HUES48 (cell line): ENCODE results near the gene DPH2.

Experiments used
- H3K27ac ChIP-seq: one replicate; pipeline ENCODE4 v1.7.0; 2013; ENCODE audit warnings: low read depth, low read length, inconsistent platforms
- H3K27me3 ChIP-seq: 2 replicates; pipeline ENCODE4 v1.6.1; 2013; ENCODE audit warnings: mild to moderate bottlenecking, low read length; ENCODE audit not compliant: control insufficient read depth, insufficient read depth
- H3K36me3 ChIP-seq: 2 replicates; pipeline ENCODE4 v1.6.1; 2013; ENCODE audit warnings: low read length; ENCODE audit not compliant: control insufficient read depth, insufficient read depth
- H3K4me1 ChIP-seq: 2 replicates; pipeline ENCODE4 v1.6.1; 2013; ENCODE audit warnings: mild to moderate bottlenecking, low read length; ENCODE audit not compliant: control insufficient read depth, insufficient read depth
- H3K4me3 ChIP-seq: 2 replicates; pipeline ENCODE4 v1.5.1; 2013; ENCODE audit warnings: mild to moderate bottlenecking, low read depth, low read length
- H3K9ac ChIP-seq: 2 replicates; pipeline ENCODE4 v1.6.1; 2013; ENCODE audit warnings: mild to moderate bottlenecking, low read depth, low read length, moderate library complexity
- H3K9me3 ChIP-seq: 2 replicates; pipeline ENCODE4 v1.6.1; 2013; ENCODE audit warnings: low read length; ENCODE audit not compliant: control insufficient read depth, insufficient read depth

DPH2 gene, protein sequence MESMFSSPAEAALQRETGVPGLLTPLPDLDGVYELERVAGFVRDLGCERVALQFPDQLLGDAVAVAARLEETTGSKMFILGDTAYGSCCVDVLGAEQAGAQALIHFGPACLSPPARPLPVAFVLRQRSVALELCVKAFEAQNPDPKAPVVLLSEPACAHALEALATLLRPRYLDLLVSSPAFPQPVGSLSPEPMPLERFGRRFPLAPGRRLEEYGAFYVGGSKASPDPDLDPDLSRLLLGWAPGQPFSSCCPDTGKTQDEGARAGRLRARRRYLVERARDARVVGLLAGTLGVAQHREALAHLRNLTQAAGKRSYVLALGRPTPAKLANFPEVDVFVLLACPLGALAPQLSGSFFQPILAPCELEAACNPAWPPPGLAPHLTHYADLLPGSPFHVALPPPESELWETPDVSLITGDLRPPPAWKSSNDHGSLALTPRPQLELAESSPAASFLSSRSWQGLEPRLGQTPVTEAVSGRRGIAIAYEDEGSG

GRCh38 chr1:43969746-43970466, at the start of gene DPH2:
Gene DPH2, plus strand, starts transcription at chr1:43970010. Its CDS starts 166 bp downstream, at chr1:43970176.
- peak within 1 kb of the TSS; percentile 49; the same call in 1 of the 2 replicates for H3K9ac ChIP-seq
- peak within 1 kb of the TSS; percentile 11 for H3K27ac ChIP-seq
- peaks cover 6% of the 10 kb centered on the region for H3K4me1 ChIP-seq
- H3K4me3 ChIP-seq, result peak within 1 kb of the TSS; percentile 85
- peaks cover 27% of the 10 kb centered on the region for H3K36me3 ChIP-seq
- H3K9me3 ChIP-seq, result no peaks in the 10 kb centered on the region
- no peaks in the 10 kb centered on the region for H3K27me3 ChIP-seq

DNA sequence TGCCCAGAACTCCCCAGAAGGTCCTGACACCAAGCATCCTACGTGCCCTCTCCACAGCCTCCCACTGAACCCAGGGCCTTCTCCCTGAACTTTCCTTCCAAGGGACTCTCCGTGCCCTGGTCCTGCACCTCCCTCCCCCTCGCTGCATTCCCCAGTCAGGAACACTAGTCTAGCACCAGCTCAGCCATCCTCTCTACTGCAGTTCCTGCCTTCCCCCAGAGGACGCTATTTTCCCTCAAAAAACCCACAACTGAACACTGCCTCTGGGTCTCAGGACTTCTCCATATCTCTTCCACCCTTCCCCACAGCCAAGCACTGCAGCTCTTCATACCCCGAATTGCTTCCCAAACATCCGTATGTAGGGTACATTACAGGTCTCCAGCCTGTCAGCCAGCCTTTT, 48.8 kb upstream of the DPH2 start:
- H3K27ac ChIP-seq, result no peak overlapping the region
- no peaks in the 10 kb centered on the region for H3K27me3 ChIP-seq
- H3K4me1 ChIP-seq, result no peaks in the 10 kb centered on the region

DNA sequence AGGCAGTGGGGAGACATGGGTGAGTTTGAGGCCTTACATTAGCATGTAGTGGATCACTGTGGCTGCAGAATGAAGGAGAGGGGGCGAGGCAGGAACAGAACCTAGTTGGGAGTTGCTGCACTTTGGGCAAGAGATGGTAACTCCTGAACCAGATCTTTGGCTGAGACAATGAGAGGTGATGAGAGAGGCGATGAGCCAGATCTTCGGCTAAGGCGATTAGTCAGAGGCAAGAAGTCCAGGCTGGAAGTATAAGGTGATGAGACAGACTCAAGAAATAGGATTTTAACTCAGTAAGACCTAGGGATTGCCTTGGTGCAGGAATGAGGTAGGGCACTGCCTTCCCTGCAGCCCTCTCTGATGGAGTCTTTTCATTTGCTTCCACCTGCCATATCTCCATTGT, 45.3 kb upstream of the DPH2 start:
- H3K4me3 ChIP-seq, result no peak overlapping the region
- H3K36me3 ChIP-seq, result no peaks in the 10 kb centered on the region
- H3K27me3 ChIP-seq, result no peaks in the 10 kb centered on the region
- H3K4me1 ChIP-seq, result no peaks in the 10 kb centered on the region
- H3K9me3 ChIP-seq, result no peaks in the 10 kb centered on the region
- no peak overlapping the region for H3K27ac ChIP-seq
- H3K9ac ChIP-seq, result no peak overlapping the region

More for the DNA sequence above, 48.8 kb upstream of the DPH2 start:
- no peak overlapping the region for H3K4me3 ChIP-seq
- no peaks in the 10 kb centered on the region for H3K9me3 ChIP-seq
- no peak overlapping the region for H3K9ac ChIP-seq
- no peaks in the 10 kb centered on the region for H3K36me3 ChIP-seq

GRCh38 chr1:43925846-43926245, 44.0 kb upstream of the DPH2 start:
- no peaks in the 10 kb centered on the region for H3K9me3 ChIP-seq
- H3K27me3 ChIP-seq, result no peaks in the 10 kb centered on the region
- no peak overlapping the region for H3K4me3 ChIP-seq
- H3K36me3 ChIP-seq, result no peaks in the 10 kb centered on the region
- no peak overlapping the region for H3K9ac ChIP-seq
- H3K4me1 ChIP-seq, result peaks cover 13% of the 10 kb centered on the region
- no peak overlapping the region for H3K27ac ChIP-seq

DNA sequence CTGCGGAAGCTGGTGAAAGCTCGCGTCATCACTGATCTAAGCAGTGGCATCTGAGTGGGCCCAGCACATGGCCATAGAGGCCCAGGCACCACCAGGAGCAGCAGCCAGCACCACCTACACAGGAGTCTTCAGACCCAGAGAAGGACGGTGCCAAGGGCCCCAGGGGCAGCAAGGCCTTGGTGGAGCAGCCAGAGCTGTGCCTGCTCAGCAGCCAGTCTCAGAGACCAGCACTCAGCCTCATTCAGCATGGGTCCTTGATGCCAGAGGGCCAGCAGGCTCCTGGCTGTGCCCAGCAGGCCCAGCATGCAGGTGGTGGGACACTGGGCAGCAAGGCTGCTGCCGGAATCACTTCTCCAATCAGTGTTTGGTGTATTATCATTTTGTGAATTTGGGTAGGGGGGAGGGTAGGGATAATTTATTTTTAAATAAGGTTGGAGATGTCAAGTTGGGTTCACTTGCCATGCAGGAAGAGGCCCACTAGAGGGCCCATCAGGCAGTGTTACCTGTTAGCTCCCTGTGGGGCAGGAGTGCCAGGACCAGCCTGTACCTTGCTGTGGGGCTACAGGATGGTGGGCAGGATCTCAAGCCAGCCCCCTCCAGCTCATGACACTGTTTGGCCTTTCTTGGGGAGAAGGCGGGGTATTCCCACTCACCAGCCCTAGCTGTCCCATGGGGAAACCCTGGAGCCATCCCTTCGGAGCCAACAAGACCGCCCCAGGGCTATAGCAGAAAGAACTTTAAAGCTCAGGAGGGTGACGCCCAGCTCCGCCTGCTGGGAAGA, 39.5 kb upstream of the DPH2 start:
- Histone ChIP-seq H3K9me3 (no peaks in the 10 kb centered on the region), H3K4me3 (no peak overlapping the region), H3K27me3 (peaks cover 9% of the 10 kb centered on the region), H3K4me1 (peaks cover 32% of the 10 kb centered on the region), H3K36me3 (no peaks in the 10 kb centered on the region), H3K27ac (peak overlapping the region; percentile 67), H3K9ac (no peak overlapping the region)

DNA sequence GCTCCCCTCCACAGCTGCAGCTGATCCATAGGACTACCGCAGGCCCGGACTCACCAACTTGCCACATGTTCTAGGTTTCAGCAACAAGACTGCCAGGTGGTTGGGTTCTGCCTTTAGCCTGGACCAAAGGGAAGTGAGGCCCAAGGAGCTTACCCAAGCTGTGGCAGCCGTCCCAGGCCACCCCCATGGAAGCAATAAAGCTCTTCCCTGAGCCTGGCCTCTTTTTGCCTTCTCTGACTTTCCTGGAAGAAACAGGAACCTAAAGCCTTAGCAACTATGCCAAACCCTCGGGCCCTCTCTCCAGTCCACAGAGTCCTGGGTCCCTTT, 38.9 kb upstream of the DPH2 start:
- Histone ChIP-seq H3K36me3 (no peaks in the 10 kb centered on the region), H3K9ac (no peak overlapping the region), H3K27ac (no peak overlapping the region), H3K9me3 (no peaks in the 10 kb centered on the region), H3K27me3 (peaks cover 9% of the 10 kb centered on the region), H3K4me3 (no peak overlapping the region), H3K4me1 (peaks cover 37% of the 10 kb centered on the region)

GRCh38 chr1:43931711-43932660, 37.8 kb upstream of the DPH2 start:
- Histone ChIP-seq H3K9ac (no peak overlapping the region), H3K27me3 (peaks cover 9% of the 10 kb centered on the region)

DNA sequence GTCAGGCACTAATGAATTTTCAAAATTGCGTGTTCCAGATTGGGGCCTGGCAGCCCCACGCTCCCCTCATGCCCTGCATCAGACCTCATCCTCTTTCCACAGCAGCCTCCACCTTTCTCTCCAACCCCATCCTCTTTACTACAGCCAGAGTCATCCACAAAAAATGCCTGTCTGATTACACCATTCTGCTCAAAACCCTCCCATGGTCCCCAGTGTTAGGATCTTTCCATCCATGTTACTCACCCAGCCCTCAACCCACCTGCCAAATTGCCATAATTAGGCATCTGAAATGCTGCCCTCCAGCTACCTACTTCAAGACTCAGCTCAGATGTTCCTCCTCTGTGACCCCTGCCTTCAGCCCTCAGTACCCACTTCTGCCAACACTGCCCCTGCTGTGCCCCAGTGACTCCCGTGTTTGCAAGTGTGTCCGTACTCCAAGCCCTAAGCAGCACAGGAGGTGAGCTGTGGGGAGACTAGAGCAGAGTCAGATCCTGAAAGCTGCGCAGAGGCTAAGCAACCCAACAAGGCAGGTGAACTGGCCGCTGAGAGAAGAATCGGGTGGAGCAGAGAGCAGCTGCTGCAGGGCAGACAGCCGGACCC, 36.9 kb upstream of the DPH2 start:
- Histone ChIP-seq H3K27ac (no peak overlapping the region), H3K36me3 (peaks cover 7% of the 10 kb centered on the region; the same call in 1 of the 2 replicates), H3K9ac (no peak overlapping the region), H3K4me3 (peak overlapping the region; percentile 70), H3K4me1 (peaks cover 37% of the 10 kb centered on the region), H3K27me3 (peaks cover 9% of the 10 kb centered on the region), H3K9me3 (no peaks in the 10 kb centered on the region)

More at GRCh38 chr1:43931711-43932660, 37.8 kb upstream of the DPH2 start:
- H3K36me3 ChIP-seq, result no peaks in the 10 kb centered on the region
- H3K27ac ChIP-seq, result no peak overlapping the region
- no peaks in the 10 kb centered on the region for H3K9me3 ChIP-seq
- peaks cover 37% of the 10 kb centered on the region for H3K4me1 ChIP-seq
- H3K4me3 ChIP-seq, result no peak overlapping the region

DNA sequence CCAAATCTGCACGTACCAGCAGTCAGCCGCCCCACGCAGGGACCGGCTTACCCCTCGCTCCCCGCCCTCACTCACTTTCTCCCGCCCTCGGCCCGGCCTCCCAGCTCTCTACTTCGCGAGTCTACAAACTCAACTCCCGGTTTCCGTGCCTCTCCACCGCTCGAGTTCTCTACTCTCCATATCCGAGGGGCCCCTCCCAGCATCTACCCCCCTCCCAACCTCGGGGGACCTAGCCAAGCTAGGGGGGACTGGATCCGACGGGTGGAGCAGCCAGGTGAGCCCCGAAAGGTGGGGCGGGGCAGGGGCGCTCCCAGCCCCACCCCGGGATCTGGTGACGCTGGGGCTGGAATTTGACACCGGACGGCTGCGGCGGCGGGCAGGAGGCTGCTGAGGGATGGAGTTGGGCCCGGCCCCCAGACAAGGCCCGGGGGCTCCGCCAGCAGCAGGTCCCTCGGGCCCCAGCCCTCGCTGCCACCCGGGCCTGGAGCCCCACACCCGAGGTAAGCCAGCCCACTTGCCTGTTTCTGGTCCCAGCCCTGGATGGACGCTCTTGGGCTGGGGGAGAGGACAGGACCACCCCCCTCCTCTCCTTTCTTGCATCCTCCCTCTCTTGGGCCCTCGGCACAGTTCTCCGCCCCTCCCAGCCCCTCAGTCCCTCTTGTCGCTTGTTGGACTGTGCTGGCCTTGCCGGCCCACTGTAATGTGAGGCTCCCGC, 36.3 kb upstream of the DPH2 start, which contains the start of gene ARTN:
TSS of gene ARTN (plus strand) at position 416 of the 715 bp plus-strand sequence. CDS start 1,856 bp downstream, outside the sequence.
- Histone ChIP-seq H3K9ac (no peak within 1 kb of the TSS), H3K36me3 (peaks cover 7% of the 10 kb centered on the region; the same call in 1 of the 2 replicates), H3K9me3 (no peaks in the 10 kb centered on the region), H3K27me3 (peaks cover 9% of the 10 kb centered on the region), H3K4me3 (peak within 1 kb of the TSS; percentile 70), H3K27ac (peak within 1 kb of the TSS; percentile 48), H3K4me1 (peaks cover 39% of the 10 kb centered on the region)
